Measurements from ENCODE around the gene FBXW7. TPM values are rescaled to one million over a fixed set of nuclear protein-coding genes. Genes with fewer than 3 reads are reported as not detected.

Gene FBXW7
- total and polyA plus RNA-seq, 2 of the 13 experiments (the other 11 are each of a cell fraction or from before 2014, with no cell fraction given), result 5.0 to 40.9 TPM

- TF ChIP-seq ASH2L (IDR thresholded peaks at IDR 0.05; ENCODE audit: insufficient read length, low read depth, low read length), result peak; percentile 94
- TF ChIP-seq REL (CRISPR knock-in tag; conservative IDR thresholded peaks at IDR 0.05), result peak; percentile 82; the same call in 1 of the 2 replicates
- 0 out of 2 replicates have a peak, but pooled peaks have one; percentile 21 for TF ChIP-seq GLI4 (CRISPR knock-in tag; IDR thresholded peaks at IDR 0.05; ENCODE audit: borderline replicate concordance)
- TF ChIP-seq SOX6 (IDR thresholded peaks at IDR 0.05), result no peak
- TF ChIP-seq SOX6 (CRISPR knock-in tag; IDR thresholded peaks at IDR 0.05), result peak; percentile 71
- TF ChIP-seq, protein P1, sequence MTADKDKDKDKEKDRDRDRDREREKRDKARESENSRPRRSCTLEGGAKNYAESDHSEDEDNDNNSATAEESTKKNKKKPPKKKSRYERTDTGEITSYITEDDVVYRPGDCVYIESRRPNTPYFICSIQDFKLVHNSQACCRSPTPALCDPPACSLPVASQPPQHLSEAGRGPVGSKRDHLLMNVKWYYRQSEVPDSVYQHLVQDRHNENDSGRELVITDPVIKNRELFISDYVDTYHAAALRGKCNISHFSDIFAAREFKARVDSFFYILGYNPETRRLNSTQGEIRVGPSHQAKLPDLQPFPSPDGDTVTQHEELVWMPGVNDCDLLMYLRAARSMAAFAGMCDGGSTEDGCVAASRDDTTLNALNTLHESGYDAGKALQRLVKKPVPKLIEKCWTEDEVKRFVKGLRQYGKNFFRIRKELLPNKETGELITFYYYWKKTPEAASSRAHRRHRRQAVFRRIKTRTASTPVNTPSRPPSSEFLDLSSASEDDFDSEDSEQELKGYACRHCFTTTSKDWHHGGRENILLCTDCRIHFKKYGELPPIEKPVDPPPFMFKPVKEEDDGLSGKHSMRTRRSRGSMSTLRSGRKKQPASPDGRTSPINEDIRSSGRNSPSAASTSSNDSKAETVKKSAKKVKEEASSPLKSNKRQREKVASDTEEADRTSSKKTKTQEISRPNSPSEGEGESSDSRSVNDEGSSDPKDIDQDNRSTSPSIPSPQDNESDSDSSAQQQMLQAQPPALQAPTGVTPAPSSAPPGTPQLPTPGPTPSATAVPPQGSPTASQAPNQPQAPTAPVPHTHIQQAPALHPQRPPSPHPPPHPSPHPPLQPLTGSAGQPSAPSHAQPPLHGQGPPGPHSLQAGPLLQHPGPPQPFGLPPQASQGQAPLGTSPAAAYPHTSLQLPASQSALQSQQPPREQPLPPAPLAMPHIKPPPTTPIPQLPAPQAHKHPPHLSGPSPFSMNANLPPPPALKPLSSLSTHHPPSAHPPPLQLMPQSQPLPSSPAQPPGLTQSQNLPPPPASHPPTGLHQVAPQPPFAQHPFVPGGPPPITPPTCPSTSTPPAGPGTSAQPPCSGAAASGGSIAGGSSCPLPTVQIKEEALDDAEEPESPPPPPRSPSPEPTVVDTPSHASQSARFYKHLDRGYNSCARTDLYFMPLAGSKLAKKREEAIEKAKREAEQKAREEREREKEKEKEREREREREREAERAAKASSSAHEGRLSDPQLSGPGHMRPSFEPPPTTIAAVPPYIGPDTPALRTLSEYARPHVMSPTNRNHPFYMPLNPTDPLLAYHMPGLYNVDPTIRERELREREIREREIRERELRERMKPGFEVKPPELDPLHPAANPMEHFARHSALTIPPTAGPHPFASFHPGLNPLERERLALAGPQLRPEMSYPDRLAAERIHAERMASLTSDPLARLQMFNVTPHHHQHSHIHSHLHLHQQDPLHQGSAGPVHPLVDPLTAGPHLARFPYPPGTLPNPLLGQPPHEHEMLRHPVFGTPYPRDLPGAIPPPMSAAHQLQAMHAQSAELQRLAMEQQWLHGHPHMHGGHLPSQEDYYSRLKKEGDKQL (CRISPR knock-in tag; IDR thresholded peaks at IDR 0.05; ENCODE audit: low read depth), result 0 out of 2 replicates have a peak, but pooled peaks have one; percentile 18
- TF ChIP-seq, protein P2, sequence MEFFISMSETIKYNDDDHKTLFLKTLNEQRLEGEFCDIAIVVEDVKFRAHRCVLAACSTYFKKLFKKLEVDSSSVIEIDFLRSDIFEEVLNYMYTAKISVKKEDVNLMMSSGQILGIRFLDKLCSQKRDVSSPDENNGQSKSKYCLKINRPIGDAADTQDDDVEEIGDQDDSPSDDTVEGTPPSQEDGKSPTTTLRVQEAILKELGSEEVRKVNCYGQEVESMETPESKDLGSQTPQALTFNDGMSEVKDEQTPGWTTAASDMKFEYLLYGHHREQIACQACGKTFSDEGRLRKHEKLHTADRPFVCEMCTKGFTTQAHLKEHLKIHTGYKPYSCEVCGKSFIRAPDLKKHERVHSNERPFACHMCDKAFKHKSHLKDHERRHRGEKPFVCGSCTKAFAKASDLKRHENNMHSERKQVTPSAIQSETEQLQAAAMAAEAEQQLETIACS (CRISPR knock-in tag; IDR thresholded peaks at IDR 0.05), result no peak
- TF ChIP-seq, protein P3, sequence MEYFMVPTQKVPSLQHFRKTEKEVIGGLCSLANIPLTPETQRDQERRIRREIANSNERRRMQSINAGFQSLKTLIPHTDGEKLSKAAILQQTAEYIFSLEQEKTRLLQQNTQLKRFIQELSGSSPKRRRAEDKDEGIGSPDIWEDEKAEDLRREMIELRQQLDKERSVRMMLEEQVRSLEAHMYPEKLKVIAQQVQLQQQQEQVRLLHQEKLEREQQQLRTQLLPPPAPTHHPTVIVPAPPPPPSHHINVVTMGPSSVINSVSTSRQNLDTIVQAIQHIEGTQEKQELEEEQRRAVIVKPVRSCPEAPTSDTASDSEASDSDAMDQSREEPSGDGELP (IDR thresholded peaks at IDR 0.05; ENCODE audit: borderline replicate concordance, low read depth), result peak; percentile 40; the same call in 1 of the 2 replicates
- TF ChIP-seq, protein P4, sequence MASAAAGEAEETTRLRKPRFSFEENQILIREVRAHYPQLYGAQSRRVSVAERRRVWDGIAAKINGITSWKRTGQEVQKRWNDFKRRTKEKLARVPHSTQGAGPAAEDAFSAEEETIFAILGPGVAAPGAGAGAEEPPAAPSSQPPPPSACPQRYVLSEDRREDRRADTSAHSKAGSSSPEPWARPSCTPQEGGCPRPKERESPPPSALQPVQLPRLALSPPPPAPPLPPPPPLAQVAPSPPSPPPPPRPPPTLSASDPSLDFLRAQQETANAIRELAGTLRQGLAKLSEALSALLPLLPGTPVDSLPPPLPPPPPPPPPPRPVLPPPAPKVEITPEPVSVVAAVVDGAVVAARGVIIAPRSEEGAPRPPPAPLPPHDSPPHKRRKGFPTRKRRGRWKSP (CRISPR knock-in tag; IDR thresholded peaks at IDR 0.05), result peak; percentile 83
- no peak for TF ChIP-seq NR2F2 (IDR thresholded peaks at IDR 0.05; ENCODE audit: borderline replicate concordance, low read depth)
- TF ChIP-seq YEATS2 (CRISPR knock-in tag; IDR thresholded peaks at IDR 0.05; ENCODE audit: borderline replicate concordance), result peak; percentile 93; the same call in 1 of the 2 replicates
- TF ChIP-seq TCF12 (IDR thresholded peaks at IDR 0.05), result no peak
- TF ChIP-seq TCF12 (CRISPR knock-in tag; IDR thresholded peaks at IDR 0.05), result peak; percentile 38; the same call in 1 of the 2 replicates
- TF ChIP-seq CBFB (CRISPR knock-in tag; IDR thresholded peaks at IDR 0.05), result 0 out of 2 replicates have a peak, but pooled peaks have one; percentile 31
- peak; percentile 40; the same call in 1 of the 2 replicates for TF ChIP-seq YEATS4 (CRISPR knock-in tag; IDR thresholded peaks at IDR 0.05; ENCODE audit: borderline replicate concordance)
- TF ChIP-seq ZBTB25 (CRISPR knock-in tag; IDR thresholded peaks at IDR 0.05), result peak; percentile 94; the same call in 1 of the 2 replicates
- TF ChIP-seq NR2C2 (CRISPR knock-in tag; IDR thresholded peaks at IDR 0.05; ENCODE audit: borderline replicate concordance), result peak; percentile 39; the same call in 1 of the 2 replicates
- TF ChIP-seq FLYWCH1 (CRISPR knock-in tag; IDR thresholded peaks at IDR 0.05), result no peak
- peak; percentile 82 for TF ChIP-seq RXRA (CRISPR knock-in tag; IDR thresholded peaks at IDR 0.05)
- TF ChIP-seq ZFYVE20 (CRISPR knock-in tag; IDR thresholded peaks at IDR 0.05; ENCODE audit: borderline replicate concordance, low read depth), result no peak
These were observed at the start of gene FBXW7 (continued) for GRCh38 chr4:152535903-152536544.

Measured in HepG2 (cell line).